Tibial nerve (tissue), 4 donors: ENCODE data around the gene ERP27.
A peak's percentile ranks its signal among the peaks of the same experiment; 100 is the strongest.

Experiments used
- CTCF ChIP-seq, 5 experiments: fragments of 200-600 bp in 3 of 5; fragments of 450-650 bp in 2 of 5; sonication (generic) in 3 of 5; IDR thresholded peaks; one replicate each; pipeline ENCODE4 v1.5.1; 2016 to 2019; ENCODE audit warnings: antibody characterized with exemption in 5 of 5, mild to moderate bottlenecking in 3 of 5, moderate library complexity in 2 of 5
- EP300 ChIP-seq, 2 donors: sonication (generic); formaldehyde crosslinking; IDR thresholded peaks; one replicate each; pipeline ENCODE4 v1.6.1; 2017; ENCODE audit warnings: antibody characterized with exemption in 2 of 2, mild to moderate bottlenecking in 1 of 2
- POLR2A ChIP-seq, 2 donors: fragments of 450-650 bp; IDR thresholded peaks; one replicate each; pipeline ENCODE4 v1.6.1; 2017; ENCODE audit warnings: antibody characterized with exemption in 2 of 2, mild to moderate bottlenecking in 2 of 2, moderate library complexity in 2 of 2

GRCh38 chr12:14948672-14949071 is 10.3 kb upstream of the ERP27 start:
- TF ChIP-seq POLR2A (IDR thresholded peaks at IDR 0.05) (peak; percentile 19 to 30), CTCF (IDR thresholded peaks at IDR 0.05) (no peak), EP300 (IDR thresholded peaks at IDR 0.05) (peak in 1 of 2 donors; percentile 75)
